DND-41 (cell line): ENCODE data around the gene TOGARAM1.

Source experiments
- ATAC-seq: fragments of 200-7000 bp; cut with Tn5 transposase; 3 replicates; pipeline ENCODE4 v1.9.1; 2021; ENCODE audit warnings: low read depth; ENCODE audit not compliant: insufficient read depth
- DNase-seq: peaks from one replicate; pipeline ENCODE4 v3.0.0-alpha.2; 2020
- H2AFZ ChIP-seq: 2 replicates; pipeline ENCODE4 v1.6.0; 2012; ENCODE audit warnings: low read depth, low read length
- H3K27ac ChIP-seq: 2 replicates; pipeline ENCODE4 v1.5.1; 2012; ENCODE audit warnings: low read length, inconsistent platforms
- H3K27me3 ChIP-seq: fragments of 200-600 bp; sonication (generic); 2 replicates; pipeline ENCODE4 v1.6.0; 2012; ENCODE audit warnings: low read length, mild to moderate bottlenecking, inconsistent platforms; ENCODE audit not compliant: insufficient read depth, poor library complexity
- H3K36me3 ChIP-seq: 2 replicates; pipeline ENCODE4 v1.5.1; 2012; ENCODE audit warnings: low read length, inconsistent platforms; ENCODE audit not compliant: insufficient read depth
- H3K4me1 ChIP-seq: 2 replicates; pipeline ENCODE4 v1.5.1; 2012; ENCODE audit warnings: mild to moderate bottlenecking, low read length; ENCODE audit not compliant: insufficient read depth
- H3K4me2 ChIP-seq: 2 replicates; pipeline ENCODE4 v1.6.0; 2012; ENCODE audit warnings: mild to moderate bottlenecking, moderate library complexity, low read length, inconsistent platforms; ENCODE audit not compliant: insufficient read depth
- H3K4me3 ChIP-seq, 2 experiments: fragments of 200-600 bp in 1 of 2; shearing (Covaris generic) in 1 of 2; 2 replicates each; pipeline ENCODE4 v1.5.1; 2012 to 2016; ENCODE audit warnings: inconsistent platforms in 2 of 2, low read length in 2 of 2, mild to moderate bottlenecking in 2 of 2, low read depth in 1 of 2, moderate library complexity in 1 of 2
- H3K79me2 ChIP-seq: 2 replicates; pipeline ENCODE4 v1.6.0; 2012; ENCODE audit warnings: low read length, inconsistent platforms; ENCODE audit not compliant: insufficient read depth
- H3K9ac ChIP-seq: 2 replicates; pipeline ENCODE4 v1.6.0; 2012; ENCODE audit warnings: low read depth, mild to moderate bottlenecking, inconsistent platforms, low read length, moderate library complexity
- H3K9me3 ChIP-seq: 2 replicates; pipeline ENCODE4 v1.5.1; 2012; ENCODE audit warnings: low read length, moderate library complexity, mild to moderate bottlenecking, inconsistent platforms; ENCODE audit not compliant: insufficient read depth, severe bottlenecking
- H4K20me1 ChIP-seq: 2 replicates; pipeline ENCODE4 v1.6.0; 2012; ENCODE audit warnings: low read length; ENCODE audit not compliant: insufficient read depth
- EZH2 ChIP-seq: IDR thresholded peaks from 3 replicates; pipeline ENCODE4 v1.6.1; 2012; ENCODE audit warnings: borderline replicate concordance, low read depth, mild to moderate bottlenecking, moderate library complexity, low read length, inconsistent platforms; ENCODE audit not compliant: severe bottlenecking
- TF ChIP-seq, protein P1 (sequence below): IDR thresholded peaks from 2 replicates; pipeline ENCODE4 v1.5.1; 2012; ENCODE audit warnings: borderline replicate concordance, low read length, moderate library complexity, mild to moderate bottlenecking; ENCODE audit not compliant: poor library complexity, severe bottlenecking; ENCODE audit errors: extremely low read depth

The TOGARAM1 gene

DNA sequence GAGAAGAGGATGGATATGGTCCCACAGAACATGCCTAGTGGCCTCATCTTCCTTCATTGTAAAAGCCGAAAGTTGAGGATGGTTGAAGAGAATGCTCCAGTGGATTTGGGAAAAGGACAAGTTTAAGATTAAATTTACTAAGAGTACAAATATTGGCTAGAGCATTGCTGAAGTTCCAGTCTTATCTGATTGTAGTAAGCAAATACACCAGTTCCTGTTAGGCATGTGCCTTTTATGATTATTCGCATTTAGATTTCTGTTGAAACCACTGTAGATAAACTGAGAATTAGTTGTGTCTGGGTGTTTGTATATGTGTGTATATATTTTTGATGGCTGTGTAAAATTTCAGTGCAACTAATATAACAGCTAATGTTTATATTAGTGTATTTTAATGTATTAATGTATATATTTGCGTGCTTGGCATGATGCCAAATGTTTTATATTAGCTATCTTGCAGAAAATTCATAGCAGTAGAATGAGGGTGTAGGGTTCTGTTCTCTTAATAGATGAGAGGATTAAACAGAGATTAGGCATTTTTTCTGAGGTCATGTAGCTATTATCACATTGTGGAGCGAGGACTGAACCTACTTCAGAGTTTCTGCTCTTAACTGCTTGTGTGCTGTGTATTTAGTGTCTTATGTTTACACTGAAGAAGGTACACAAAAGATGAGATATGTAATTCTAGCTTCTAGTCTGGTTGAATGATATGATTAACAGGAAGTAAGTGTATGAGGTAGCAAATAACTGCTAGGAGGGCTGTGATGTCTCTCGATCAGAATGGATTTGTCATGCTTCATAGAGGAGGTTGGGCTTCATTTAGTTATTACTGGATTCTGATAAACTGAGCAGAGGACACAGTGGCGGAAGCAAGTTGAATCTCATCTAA, 151.1 kb downstream of the TOGARAM1 start:
- no peak for DNase-seq
- Histone ChIP-seq H2AFZ (no peak overlapping the region), H3K4me3 (no peak overlapping the region), H3K27ac (no peak overlapping the region), H3K4me1 (no peaks in the 10 kb centered on the region), H3K27me3 (no peaks in the 10 kb centered on the region), H3K9ac (no peak overlapping the region), H3K36me3 (peaks cover 97% of the 10 kb centered on the region), H3K79me2 (peaks cover 3% of the 10 kb centered on the region), H3K9me3 (no peaks in the 10 kb centered on the region), H3K4me2 (no peak overlapping the region), H4K20me1 (peaks cover 9% of the 10 kb centered on the region; the same call in 1 of the 2 replicates)
- no peak for ATAC-seq
- TF ChIP-seq, protein P1, sequence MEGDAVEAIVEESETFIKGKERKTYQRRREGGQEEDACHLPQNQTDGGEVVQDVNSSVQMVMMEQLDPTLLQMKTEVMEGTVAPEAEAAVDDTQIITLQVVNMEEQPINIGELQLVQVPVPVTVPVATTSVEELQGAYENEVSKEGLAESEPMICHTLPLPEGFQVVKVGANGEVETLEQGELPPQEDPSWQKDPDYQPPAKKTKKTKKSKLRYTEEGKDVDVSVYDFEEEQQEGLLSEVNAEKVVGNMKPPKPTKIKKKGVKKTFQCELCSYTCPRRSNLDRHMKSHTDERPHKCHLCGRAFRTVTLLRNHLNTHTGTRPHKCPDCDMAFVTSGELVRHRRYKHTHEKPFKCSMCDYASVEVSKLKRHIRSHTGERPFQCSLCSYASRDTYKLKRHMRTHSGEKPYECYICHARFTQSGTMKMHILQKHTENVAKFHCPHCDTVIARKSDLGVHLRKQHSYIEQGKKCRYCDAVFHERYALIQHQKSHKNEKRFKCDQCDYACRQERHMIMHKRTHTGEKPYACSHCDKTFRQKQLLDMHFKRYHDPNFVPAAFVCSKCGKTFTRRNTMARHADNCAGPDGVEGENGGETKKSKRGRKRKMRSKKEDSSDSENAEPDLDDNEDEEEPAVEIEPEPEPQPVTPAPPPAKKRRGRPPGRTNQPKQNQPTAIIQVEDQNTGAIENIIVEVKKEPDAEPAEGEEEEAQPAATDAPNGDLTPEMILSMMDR: no peak
- no peak for TF ChIP-seq EZH2

GRCh38 chr14:45114327-45114726, 152.3 kb downstream of the TOGARAM1 start:
- H3K79me2 ChIP-seq: peaks cover 3% of the 10 kb centered on the region
- H3K9ac ChIP-seq: no peak overlapping the region
- H3K27me3 ChIP-seq: no peaks in the 10 kb centered on the region
- TF ChIP-seq EZH2: no peak
- TF ChIP-seq, protein P1: no peak
- H3K4me2 ChIP-seq: no peak overlapping the region
- H3K36me3 ChIP-seq: peaks cover 97% of the 10 kb centered on the region
- H3K27ac ChIP-seq: no peak overlapping the region
- no peaks in the 10 kb centered on the region for H3K4me1 ChIP-seq
- no peaks in the 10 kb centered on the region for H3K9me3 ChIP-seq
- no peak for DNase-seq
- peaks cover 9% of the 10 kb centered on the region; the same call in 1 of the 2 replicates for H4K20me1 ChIP-seq
- H2AFZ ChIP-seq: no peak overlapping the region
- H3K4me3 ChIP-seq: no peak overlapping the region
- ATAC-seq: no peak

DNA sequence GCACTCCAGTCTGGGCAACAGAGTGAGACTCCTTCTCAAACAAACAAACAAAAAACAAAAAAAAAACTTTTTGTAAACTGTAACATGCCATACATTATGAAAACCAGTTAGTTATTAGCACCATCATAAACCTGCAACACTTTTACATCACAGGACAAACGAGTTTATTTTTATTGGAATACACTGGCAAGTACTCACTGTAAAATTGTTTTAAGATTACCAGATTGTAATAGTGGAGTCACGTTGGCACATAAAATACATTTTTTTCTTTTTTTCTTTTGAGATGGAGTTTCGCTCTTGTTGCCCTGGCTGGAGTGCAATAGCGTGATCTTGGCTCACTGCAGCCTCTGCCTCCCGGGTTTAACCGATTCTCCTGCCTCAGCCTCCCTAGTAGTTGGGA, 156.6 kb downstream of the TOGARAM1 start:
- no peaks in the 10 kb centered on the region for H3K27me3 ChIP-seq
- H4K20me1 ChIP-seq: peaks cover 1% of the 10 kb centered on the region; the same call in 1 of the 2 replicates
- no peak overlapping the region for H3K4me2 ChIP-seq
- DNase-seq: no peak
- H3K9me3 ChIP-seq: no peaks in the 10 kb centered on the region
- H3K27ac ChIP-seq: no peak overlapping the region
- no peak overlapping the region for H3K4me3 ChIP-seq
- peaks cover 89% of the 10 kb centered on the region for H3K36me3 ChIP-seq
- TF ChIP-seq EZH2: no peak
- TF ChIP-seq, protein P1: no peak
- H3K79me2 ChIP-seq: peaks cover 2% of the 10 kb centered on the region; the same call in 1 of the 2 replicates
- no peaks in the 10 kb centered on the region for H3K4me1 ChIP-seq
- no peak for ATAC-seq
- H2AFZ ChIP-seq: no peak overlapping the region
- no peak overlapping the region for H3K9ac ChIP-seq
